Activated CD4-positive, alpha-beta T cell treated with anti-CD3 and anti-CD28 coated beads, Interleukin-2, amount 10 ng/mL, durations not matched to agents 24 days and 14 days (primary cell): Measurements from ENCODE around the gene B4GAT1. TPM values are rescaled to one million over a fixed set of nuclear protein-coding genes. Genes with fewer than 3 reads are reported as not detected.
"Not testable (repeated sequence)": the region's sequence is repeated elsewhere in the genome, so short reads cannot be mapped to it uniquely, and the experiment has no call there.

Experiments used
- DNase-seq: peaks from one replicate; pipeline ENCODE4 v3.0.0; 2022
- H3K27ac Mint-ChIP-seq: one replicate; pipeline ENCODE4 v1.8.0; 2022; ENCODE audit warnings: mild to moderate bottlenecking, mixed read lengths
- H3K27me3 Mint-ChIP-seq: one replicate; pipeline ENCODE4 v1.8.0; 2022; ENCODE audit warnings: mixed read lengths
- H3K36me3 Mint-ChIP-seq: one replicate; pipeline ENCODE4 v1.8.0; 2022; ENCODE audit warnings: low read depth, mild to moderate bottlenecking, mixed read lengths
- H3K4me1 Mint-ChIP-seq: one replicate; pipeline ENCODE4 v1.8.0; 2021; ENCODE audit warnings: mixed read lengths
- H3K4me3 Mint-ChIP-seq: one replicate; pipeline ENCODE4 v1.8.0; 2022; ENCODE audit warnings: mild to moderate bottlenecking, moderate library complexity, mixed read lengths
- H3K9me3 Mint-ChIP-seq: one replicate; pipeline ENCODE4 v1.8.0; 2021; ENCODE audit warnings: mixed read lengths
- intact Hi-C: fragments of 100-400 bp; cut with micrococcal nuclease; formaldehyde crosslinking; loops from one replicate; pipeline ENCODE4 v1.15.1; 2023
- total RNA-seq: library from RNA; stranded (reverse); gene quantifications from 2 replicates; pipeline ENCODE4 v1.2.3, GENCODE V29; 2022

Gene B4GAT1
- 10.8 and 11.1 TPM in 2 replicates for total RNA-seq

GRCh38 chr11:66347425-66348276, at the start of gene B4GAT1:
B4GAT1 (minus strand) TSS chr11:66347629; CDS start chr11:66347545, 84 bp downstream.
- Mint-ChIP-seq H3K4me1 (peaks cover 37% of the 10 kb centered on the region), H3K27me3 (peaks cover 3% of the 10 kb centered on the region)
- intact Hi-C loops, result loop anchor here (1.0 to 5.0 kb wide), 4 partner anchors 24 to 610 kb away; partner anchors contain the start of genes PC, RAB1B and SLC29A2

GRCh38 chr11:66393954-66394353, 46.5 kb upstream of the B4GAT1 start:
- Mint-ChIP-seq H3K4me1 (no peaks in the 10 kb centered on the region), H3K4me3 (no peak overlapping the region), H3K9me3 (no peaks in the 10 kb centered on the region), H3K27me3 (peaks cover 7% of the 10 kb centered on the region), H3K27ac (no peak overlapping the region), H3K36me3 (no peaks in the 10 kb centered on the region)
- intact Hi-C loops, result no loop called here
- DNase-seq, result no peak

More at GRCh38 chr11:66347425-66348276, at the start of gene B4GAT1:
- DNase-seq, result peak; percentile 95
- peaks cover 6% of the 10 kb centered on the region for H3K36me3 Mint-ChIP-seq
- H3K27ac Mint-ChIP-seq, result peak within 1 kb of the TSS; percentile 95
- no peaks in the 10 kb centered on the region for H3K9me3 Mint-ChIP-seq
- H3K4me3 Mint-ChIP-seq, result peak within 1 kb of the TSS; percentile 86

GRCh38 chr11:66391322-66391721, 43.9 kb upstream of the B4GAT1 start:
- Mint-ChIP-seq H3K4me1 (peaks cover 3% of the 10 kb centered on the region), H3K36me3 (no peaks in the 10 kb centered on the region), H3K27ac (no peak overlapping the region), H3K4me3 (no peak overlapping the region), H3K9me3 (no peaks in the 10 kb centered on the region), H3K27me3 (peaks cover 7% of the 10 kb centered on the region)
- DNase-seq, result no peak
- intact Hi-C loops, result no loop called here

GRCh38 chr11:66388780-66389386, 41.5 kb upstream of the B4GAT1 start:
- H3K36me3 Mint-ChIP-seq, result no peaks in the 10 kb centered on the region
- H3K27ac Mint-ChIP-seq, result no peak overlapping the region
- intact Hi-C loops, result loop anchor here (1.0 to 5.0 kb wide), 3 partner anchors 42 to 77 kb away; partner anchors contain the start of genes B4GAT1, BRMS1 and MRPL11
- no peaks in the 10 kb centered on the region for H3K9me3 Mint-ChIP-seq
- H3K4me3 Mint-ChIP-seq, result no peak overlapping the region
- peak; percentile 93 for DNase-seq
- H3K27me3 Mint-ChIP-seq, result peaks cover 9% of the 10 kb centered on the region
- peaks cover 8% of the 10 kb centered on the region for H3K4me1 Mint-ChIP-seq

- peaks cover 5% of the 10 kb centered on the region for H3K27me3 Mint-ChIP-seq
- intact Hi-C loops, result loop anchor here (5.0 kb wide), 2 partner anchors 39 to 51 kb away; partner anchors contain the start of genes B4GAT1, BRMS1 and MRPL11
- H3K36me3 Mint-ChIP-seq, result no peaks in the 10 kb centered on the region
- H3K4me3 Mint-ChIP-seq, result peak overlapping the region; percentile 58
- no peak overlapping the region for H3K27ac Mint-ChIP-seq
- H3K9me3 Mint-ChIP-seq, result no peaks in the 10 kb centered on the region
- peak; percentile 95 for DNase-seq
- peaks cover 8% of the 10 kb centered on the region for H3K4me1 Mint-ChIP-seq
These were observed 39.0 kb upstream of the B4GAT1 start for GRCh38 chr11:66386171-66387069.

GRCh38 chr11:66384316-66384715, 36.9 kb upstream of the B4GAT1 start:
- H3K27ac Mint-ChIP-seq, H3K27me3 Mint-ChIP-seq, DNase-seq, H3K4me1 Mint-ChIP-seq, H3K4me3 Mint-ChIP-seq, H3K36me3 Mint-ChIP-seq, H3K9me3 Mint-ChIP-seq, intact Hi-C loops: not testable (repeated sequence)

GRCh38 chr11:66380264-66380663, 32.8 kb upstream of the B4GAT1 start:
- not testable (repeated sequence) for DNase-seq

GRCh38 chr11:66373690-66374287, 26.4 kb upstream of the B4GAT1 start:
- H3K27ac Mint-ChIP-seq, H3K9me3 Mint-ChIP-seq, DNase-seq, H3K4me3 Mint-ChIP-seq, intact Hi-C loops, H3K36me3 Mint-ChIP-seq, H3K27me3 Mint-ChIP-seq: not testable (repeated sequence)
- peaks cover 15% of the 10 kb centered on the region for H3K4me1 Mint-ChIP-seq

More at GRCh38 chr11:66380264-66380663, 32.8 kb upstream of the B4GAT1 start:
- H3K9me3 Mint-ChIP-seq, H3K27ac Mint-ChIP-seq, H3K27me3 Mint-ChIP-seq, H3K4me1 Mint-ChIP-seq, H3K36me3 Mint-ChIP-seq, H3K4me3 Mint-ChIP-seq, intact Hi-C loops: not testable (repeated sequence)

GRCh38 chr11:66373265-66373664, 25.8 kb upstream of the B4GAT1 start:
- Mint-ChIP-seq H3K27ac (no peak overlapping the region), H3K4me1 (peaks cover 15% of the 10 kb centered on the region), H3K4me3 (no peak overlapping the region), H3K27me3 (peaks cover 4% of the 10 kb centered on the region), H3K9me3 (no peaks in the 10 kb centered on the region), H3K36me3 (peaks cover 6% of the 10 kb centered on the region)
- DNase-seq, result no peak
- intact Hi-C loops, result no loop called here

- intact Hi-C loops, result loop anchor here (1.0 kb wide), 1 partner anchor 24 kb away; no protein-coding TSS in a partner anchor
- H3K9me3 Mint-ChIP-seq, result no peaks in the 10 kb centered on the region
- DNase-seq, result peak; percentile 93
- H3K27ac Mint-ChIP-seq, result peak within 1 kb of the TSS; percentile 89
- H3K27me3 Mint-ChIP-seq, result peaks cover 2% of the 10 kb centered on the region
- H3K4me1 Mint-ChIP-seq, result peaks cover 17% of the 10 kb centered on the region
- peak within 1 kb of the TSS; percentile 88 for H3K4me3 Mint-ChIP-seq
- H3K36me3 Mint-ChIP-seq, result peaks cover 12% of the 10 kb centered on the region
These were observed 24.4 kb upstream of the B4GAT1 start, which contains the start of gene SLC29A2 for GRCh38 chr11:66371627-66372415. SLC29A2 (minus strand) TSS chr11:66371760; CDS start chr11:66371591, 169 bp downstream.

GRCh38 chr11:66369073-66369894, 21.9 kb upstream of the B4GAT1 start:
- DNase-seq, result no peak
- H3K4me3 Mint-ChIP-seq, result peak overlapping the region; percentile 88
- H3K36me3 Mint-ChIP-seq, result peaks cover 14% of the 10 kb centered on the region
- intact Hi-C loops, result no loop called here
- no peak overlapping the region for H3K27ac Mint-ChIP-seq
- no peaks in the 10 kb centered on the region for H3K9me3 Mint-ChIP-seq
- H3K4me1 Mint-ChIP-seq, result peaks cover 17% of the 10 kb centered on the region
- H3K27me3 Mint-ChIP-seq, result no peaks in the 10 kb centered on the region

GRCh38 chr11:66368484-66368883, 21.1 kb upstream of the B4GAT1 start:
- no peak for DNase-seq
- no peak overlapping the region for H3K27ac Mint-ChIP-seq
- H3K36me3 Mint-ChIP-seq, result peaks cover 14% of the 10 kb centered on the region
- no peaks in the 10 kb centered on the region for H3K9me3 Mint-ChIP-seq
- intact Hi-C loops, result no loop called here
- no peaks in the 10 kb centered on the region for H3K27me3 Mint-ChIP-seq
- H3K4me1 Mint-ChIP-seq, result peaks cover 17% of the 10 kb centered on the region
- no peak overlapping the region for H3K4me3 Mint-ChIP-seq
